ENCODE data around the gene CCM2.

GRCh38 chr7:44971188-44971901, 28.7 kb upstream of the CCM2 start:
- TF ChIP-seq CTCF (conservative IDR thresholded peaks at IDR 0.05 in 1 of 2, IDR thresholded peaks at IDR 0.05 in 1 of 2; ENCODE audit: extremely low read depth in 1 of 2, insufficient read depth in 1 of 2, low read depth in 1 of 2, low read length in 2 of 2) (no peak), EZH2 (IDR thresholded peaks at IDR 0.05; ENCODE audit: borderline replicate concordance, low read length) (no peak)

Measured in mammary epithelial cell (primary cell).